A673 (cell line): Measurements from ENCODE around the gene INCA1.

Experiments
- CTCF ChIP-seq: fragments of 300-800, 200-600 bp; sonication (generic); conservative IDR thresholded peaks from 2 replicates; pipeline ENCODE4 v1.5.1; 2017; ENCODE audit warnings: low read depth, mild to moderate bottlenecking, antibody characterized with exemption, low read length, moderate library complexity, mixed read lengths
- EZH2 ChIP-seq: fragments of 200-600 bp; sonication (generic); IDR thresholded peaks from 2 replicates; pipeline ENCODE4 v1.6.1; 2017; ENCODE audit warnings: borderline replicate concordance, low read depth, mild to moderate bottlenecking, mixed read lengths, antibody characterized with exemption, low read length; ENCODE audit not compliant: poor library complexity, severe bottlenecking

- TF ChIP-seq CTCF (no peak), EZH2 (no peak)
Measured at GRCh38 chr17:5034063-5034462, 36.7 kb upstream of the INCA1 start.
